ENCODE measurements around the gene FGFR2. TPM values are rescaled to one million over a fixed set of nuclear protein-coding genes. Genes with fewer than 3 reads are reported as not detected.

The FGFR2 gene
- total RNA-seq, 1 experiment from 2014 or later, result 0.54 TPM

DNA sequence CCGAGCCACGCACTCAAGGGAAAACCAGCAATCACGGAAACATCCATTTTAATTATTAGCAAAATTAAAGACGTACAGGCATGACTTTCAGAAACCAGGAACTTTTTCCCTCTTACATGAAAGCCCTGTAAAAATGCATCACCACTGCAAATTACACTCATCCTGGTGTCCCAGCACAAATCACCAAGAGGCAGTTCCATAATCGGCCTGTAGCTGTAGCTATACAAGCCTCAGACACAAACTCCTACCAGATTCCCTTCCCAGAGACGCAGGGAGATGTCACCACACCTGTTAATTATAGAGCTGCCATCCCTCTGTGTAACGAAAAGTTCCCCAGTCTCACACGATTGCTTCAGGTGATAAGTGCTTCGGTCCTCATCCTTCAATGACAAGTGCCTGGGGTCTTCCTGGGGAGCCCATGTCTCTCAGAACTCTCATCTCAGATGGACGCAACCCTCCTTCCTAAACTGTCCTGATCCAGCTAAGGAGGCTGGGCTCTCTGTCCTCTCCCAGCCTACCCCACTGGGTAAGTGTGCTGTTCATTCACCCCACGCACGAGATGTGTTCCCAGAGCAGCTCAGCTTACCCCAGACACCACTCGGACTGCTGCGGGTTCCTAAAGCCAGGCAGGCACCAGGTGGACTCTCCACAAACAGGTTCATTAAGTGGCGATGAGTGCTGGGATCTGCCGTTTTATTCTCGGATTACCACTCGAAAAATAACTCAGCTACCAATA, 5.9 kb downstream of the FGFR2 start:
- DNase-seq (ENCODE audit: extremely low read depth, low read depth), result no peak

GRCh38 chr10:121591186-121591585, 7.1 kb downstream of the FGFR2 start:
- DNase-seq (ENCODE audit: extremely low read depth, low read depth), result no peak

GRCh38 chr10:121590772-121591171, 7.5 kb downstream of the FGFR2 start:
- DNase-seq (ENCODE audit: extremely low read depth, low read depth), result no peak

DNA sequence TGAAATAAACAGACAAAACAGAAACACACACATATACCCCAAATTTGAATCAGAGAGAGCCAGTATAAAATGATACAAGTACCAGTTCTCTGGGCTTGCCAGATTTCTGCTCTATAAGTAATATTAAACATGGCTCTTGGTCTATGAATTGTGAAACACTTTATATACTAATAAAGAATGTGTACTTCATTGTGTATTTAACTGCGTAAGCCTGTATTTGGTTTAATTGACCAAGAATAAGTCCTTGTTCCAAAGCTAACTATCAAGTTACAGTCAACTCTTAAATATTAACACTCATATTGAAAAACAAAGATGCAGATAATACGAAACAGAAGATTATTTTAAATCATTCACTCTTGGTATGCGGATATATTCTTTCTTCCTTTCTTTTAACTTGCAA, 8.7 kb downstream of the FGFR2 start:
- DNase-seq (ENCODE audit: extremely low read depth, low read depth), result no peak

- no peak for DNase-seq (ENCODE audit: extremely low read depth, low read depth)
Measured at GRCh38 chr10:121583857-121584256, 14.4 kb downstream of the FGFR2 start.

DNA sequence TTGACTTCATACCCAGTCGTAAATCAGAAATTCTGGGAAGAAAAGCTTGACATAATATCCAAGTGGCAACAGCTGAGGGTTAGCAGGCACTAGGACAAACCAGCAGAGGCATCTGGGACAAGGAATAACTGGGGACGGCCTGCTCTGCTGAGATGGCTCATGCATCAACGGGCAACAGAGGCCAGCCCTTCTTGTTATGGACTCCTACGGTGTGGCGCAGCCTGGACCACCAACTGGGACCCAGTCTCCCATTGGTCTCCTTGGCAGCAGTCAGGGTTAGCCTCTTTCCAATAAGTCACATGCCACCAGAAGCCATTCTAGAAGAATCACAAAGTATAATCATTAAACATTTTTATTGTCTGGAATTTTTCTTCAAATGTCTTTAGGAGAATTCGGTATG, 15.0 kb downstream of the FGFR2 start:
- DNase-seq (ENCODE audit: extremely low read depth, low read depth), result no peak

DNA sequence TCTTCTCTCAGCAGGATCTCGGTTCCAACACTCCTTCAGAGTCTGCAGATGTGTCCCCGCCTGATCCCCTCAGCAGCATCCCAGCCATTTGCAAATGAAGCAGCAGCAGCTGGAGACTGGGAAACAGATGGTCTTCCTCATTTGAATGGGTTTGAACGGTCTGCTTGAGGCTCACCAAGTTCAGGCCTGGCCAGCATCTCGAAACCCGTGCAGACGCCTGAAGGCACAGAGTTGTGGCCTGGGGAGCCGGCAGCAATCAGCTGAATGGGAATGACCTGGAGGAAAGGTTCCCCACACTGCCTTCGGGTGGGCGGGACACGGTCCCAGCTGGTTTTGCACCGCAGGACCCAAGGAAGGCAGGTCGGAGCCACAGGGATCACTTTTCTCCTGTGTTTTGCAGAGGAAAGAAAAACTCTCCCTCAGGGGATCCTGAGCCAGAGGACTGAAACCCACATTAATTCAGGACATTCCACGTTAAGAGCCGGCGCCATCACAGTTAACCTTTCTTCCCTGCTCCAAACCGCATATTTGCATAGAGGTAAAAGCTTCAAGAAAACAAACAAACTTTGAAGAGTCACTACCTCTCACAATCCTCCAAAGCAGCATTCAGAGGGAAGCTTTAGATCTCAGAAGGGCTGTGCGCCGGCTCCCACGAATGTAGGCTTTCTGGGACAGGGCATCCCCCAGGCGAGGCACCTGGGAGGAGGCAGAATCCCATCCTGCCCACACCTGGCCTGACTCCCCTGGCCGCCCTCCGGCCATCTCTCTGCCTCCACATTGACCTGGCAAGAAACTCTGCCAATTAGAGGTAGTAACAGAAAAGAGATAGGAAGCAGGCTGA, 17.7 kb downstream of the FGFR2 start:
- DNase-seq (ENCODE audit: extremely low read depth, low read depth), result no peak

GRCh38 chr10:121579656-121580055, 18.6 kb downstream of the FGFR2 start:
- DNase-seq (ENCODE audit: extremely low read depth, low read depth), result no peak

- DNase-seq (ENCODE audit: extremely low read depth, low read depth), result no peak
Measured at GRCh38 chr10:121578965-121579364, 19.3 kb downstream of the FGFR2 start.

DNA sequence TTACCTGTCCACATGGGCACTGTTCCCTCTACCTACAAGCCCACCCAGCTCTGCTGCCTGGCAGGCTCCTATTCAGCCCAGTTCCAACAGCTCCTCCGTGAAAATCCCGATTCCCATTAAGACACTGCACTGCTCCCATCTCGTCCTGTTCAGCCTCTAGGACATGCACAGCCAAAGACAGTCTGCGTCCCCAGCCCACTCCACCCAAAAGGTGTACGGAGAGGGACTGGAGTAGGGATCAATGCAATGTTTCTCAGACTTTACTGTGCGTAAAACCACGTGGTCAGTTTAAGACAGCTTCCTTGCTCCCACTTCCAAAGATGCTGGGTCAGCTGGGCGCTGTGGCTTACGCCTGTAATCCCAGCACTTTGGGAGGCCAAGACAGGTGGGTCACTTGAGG, 19.9 kb downstream of the FGFR2 start:
- no peak for DNase-seq (ENCODE audit: extremely low read depth, low read depth)

- no peak for DNase-seq (ENCODE audit: extremely low read depth, low read depth)
Measured at GRCh38 chr10:121577568-121577967, 20.7 kb downstream of the FGFR2 start.

DNA sequence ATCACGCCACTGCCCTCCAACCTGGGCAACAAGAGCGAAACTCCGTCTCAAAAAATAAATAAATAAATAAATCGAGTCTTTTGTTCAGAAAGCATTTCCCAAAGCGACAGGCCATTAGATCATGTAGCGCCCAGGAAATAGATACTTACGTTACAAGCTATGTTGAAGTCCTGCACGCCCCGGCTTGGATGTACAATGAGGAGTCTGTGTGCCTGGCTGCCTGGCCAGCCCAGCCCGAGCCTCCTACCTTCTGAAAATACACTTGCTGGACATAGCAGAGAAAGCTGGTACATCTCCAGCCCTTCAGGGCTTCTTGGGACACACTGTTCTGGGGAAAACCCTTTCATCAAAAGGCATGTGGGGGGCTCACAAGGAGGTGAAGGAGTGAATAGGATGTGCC, 22.1 kb downstream of the FGFR2 start:
- no peak for DNase-seq (ENCODE audit: extremely low read depth, low read depth)

- DNase-seq (ENCODE audit: extremely low read depth, low read depth), result no peak
Measured at GRCh38 chr10:121574519-121575166, 23.6 kb downstream of the FGFR2 start.

- DNase-seq (ENCODE audit: extremely low read depth, low read depth), result no peak
Measured at GRCh38 chr10:121573538-121573941, 24.7 kb downstream of the FGFR2 start.

GRCh38 chr10:121572859-121573537, 25.2 kb downstream of the FGFR2 start:
- DNase-seq (ENCODE audit: extremely low read depth, low read depth), result no peak

DNA sequence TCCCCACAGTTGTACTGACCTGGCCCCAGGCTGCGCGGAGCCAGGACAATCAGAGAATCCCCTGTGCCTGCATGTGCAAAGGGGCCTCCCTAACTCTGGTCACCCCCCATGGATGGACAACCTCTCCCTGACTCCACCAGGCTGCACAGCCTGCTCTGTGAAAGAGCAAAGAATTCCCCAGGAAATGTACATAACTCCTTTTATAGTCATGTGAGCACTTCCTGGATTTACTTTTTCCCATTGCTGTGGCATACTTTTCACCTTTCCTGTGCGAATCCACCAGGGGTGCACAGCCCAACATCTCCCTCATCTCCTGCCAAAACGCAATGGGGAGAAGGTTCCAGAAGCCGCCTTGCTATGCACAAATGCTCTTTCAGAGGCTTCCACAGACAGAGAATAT, 27.9 kb downstream of the FGFR2 start:
- DNase-seq (ENCODE audit: extremely low read depth, low read depth), result no peak

- DNase-seq (ENCODE audit: extremely low read depth, low read depth), result no peak
Measured at GRCh38 chr10:121568275-121568674, 30.0 kb downstream of the FGFR2 start.

DNA sequence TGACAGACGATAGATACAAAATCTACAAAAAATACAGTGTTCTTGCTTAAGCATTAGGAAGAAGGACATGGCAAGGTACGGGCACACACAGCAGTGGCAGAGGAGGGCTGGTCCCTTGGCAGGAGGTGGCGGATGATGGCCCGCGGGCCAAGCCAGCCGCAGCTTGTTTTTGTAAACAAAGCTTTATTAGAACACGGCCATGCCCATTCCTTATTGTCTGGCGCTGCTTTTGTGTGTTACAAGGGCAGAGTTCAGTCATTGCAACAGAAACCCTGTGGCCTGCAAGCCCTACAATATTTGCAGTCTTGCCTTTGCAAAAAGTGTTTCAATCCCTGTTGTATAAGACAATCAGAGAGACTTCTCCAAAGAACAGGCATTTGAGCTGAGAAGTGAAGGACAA, 30.7 kb downstream of the FGFR2 start:
- DNase-seq (ENCODE audit: extremely low read depth, low read depth), result no peak

DNA sequence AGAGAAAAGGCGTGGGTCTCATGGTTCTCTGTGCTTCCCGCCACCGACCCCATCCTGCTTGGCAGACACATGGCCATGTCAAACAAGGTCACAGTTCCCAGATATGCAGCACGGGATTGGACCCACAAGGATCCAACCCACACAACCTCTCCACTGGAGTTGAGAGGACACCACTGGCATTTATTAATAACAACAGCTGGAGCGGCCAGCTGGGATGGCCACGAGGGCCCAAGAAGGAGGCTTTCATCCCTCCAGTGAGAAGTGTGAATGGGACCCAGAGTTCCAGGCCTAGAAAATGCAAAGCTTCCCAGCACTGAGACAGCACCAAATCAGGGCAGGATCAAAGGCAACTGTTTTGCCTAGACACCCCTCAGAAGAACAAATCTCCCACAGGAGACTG, 31.5 kb downstream of the FGFR2 start:
- no peak for DNase-seq (ENCODE audit: extremely low read depth, low read depth)

DNA sequence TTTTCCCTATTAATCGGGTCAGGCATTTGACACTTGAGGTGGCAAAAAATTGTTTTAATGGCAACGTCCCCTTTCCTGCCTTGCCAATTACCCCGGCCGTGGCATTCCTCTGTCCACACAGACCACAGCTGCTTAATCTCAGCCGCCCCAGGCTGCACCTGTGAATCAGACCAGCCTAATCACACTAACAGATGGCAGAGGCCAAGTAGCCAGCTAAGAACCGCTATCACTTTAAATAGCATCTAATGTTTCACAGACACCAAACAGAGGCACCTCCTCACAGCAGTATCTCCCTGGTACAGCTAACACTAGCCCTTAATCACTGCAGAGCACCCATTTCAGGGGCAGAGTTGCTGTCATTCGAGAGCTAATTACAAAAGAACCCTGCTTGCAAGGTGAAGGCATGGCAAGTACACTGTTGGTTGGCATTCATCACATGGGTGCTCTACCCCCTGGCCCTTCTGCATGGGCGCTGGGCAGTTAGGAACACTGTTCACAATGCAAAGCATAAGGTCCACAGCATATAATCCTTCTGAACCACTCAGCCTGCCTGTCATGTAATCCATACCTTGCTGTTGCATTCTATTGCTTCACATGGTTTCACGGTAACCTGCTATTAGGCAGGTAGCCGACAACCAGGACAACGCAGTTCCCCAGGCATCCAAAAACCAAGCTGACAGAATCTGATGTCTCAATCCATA, 38.8 kb downstream of the FGFR2 start:
- no peak for DNase-seq (ENCODE audit: extremely low read depth, low read depth)
